GM23338 (cell line): ENCODE measurements around the gene GRK4.

Experiments used
- CREB1 ChIP-seq: fragments of 250-450 bp; sonication (Bioruptor Pico); IDR thresholded peaks from 2 replicates; pipeline ENCODE4 v1.5.0; 2020; ENCODE audit warnings: low read depth, mild to moderate bottlenecking, moderate library complexity
- CTCF ChIP-seq, 2 experiments: fragments of 200-600 bp in 1 of 2; sonication (generic) in 1 of 2; conservative IDR thresholded peaks; 2 replicates each; pipeline versions ENCODE4 v1.5.1 to v1.6.1; 2016 to 2017; ENCODE audit warnings: antibody characterized with exemption in 2 of 2, low read depth in 2 of 2, mild to moderate bottlenecking in 2 of 2, moderate library complexity in 1 of 2

DNA sequence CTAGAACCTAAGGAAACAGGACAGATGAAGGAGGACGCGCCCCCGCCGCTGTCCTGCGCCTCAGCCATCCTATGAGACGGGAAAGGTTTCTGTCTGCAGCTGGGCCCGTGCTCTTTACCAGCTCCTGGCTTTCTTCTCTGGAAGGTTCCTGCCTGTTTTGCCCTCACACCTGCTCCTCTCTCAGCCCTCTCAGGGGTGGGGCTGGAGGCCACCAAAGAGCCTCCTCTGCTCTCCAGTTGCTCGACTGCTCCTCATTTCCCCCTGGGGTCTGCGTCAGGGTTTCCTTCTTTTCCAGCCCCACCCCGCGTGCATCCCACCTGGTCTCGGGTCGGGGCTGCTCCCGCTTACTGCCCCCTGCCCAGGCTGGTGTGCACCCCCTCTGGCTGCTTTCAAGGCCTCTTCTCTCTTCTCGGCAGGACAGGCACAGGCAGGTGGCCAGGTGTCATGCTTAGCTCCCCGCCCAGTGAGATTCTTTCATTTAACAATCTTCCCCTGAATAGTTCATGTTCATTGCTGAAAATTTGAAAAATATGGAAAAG lies 106.4 kb downstream of the GRK4 start:
- no peak for TF ChIP-seq CTCF (conservative IDR thresholded peaks at IDR 0.05; ENCODE audit: low read depth in 2 of 2)
- no peak for TF ChIP-seq CREB1 (CRISPR knock-in tag)
